ENCODE results near the gene MIEN1.
"Not testable (repeated sequence)": the region's sequence is repeated elsewhere in the genome, so short reads cannot be mapped to it uniquely, and the experiment has no call there.

The MIEN1 gene

DNA sequence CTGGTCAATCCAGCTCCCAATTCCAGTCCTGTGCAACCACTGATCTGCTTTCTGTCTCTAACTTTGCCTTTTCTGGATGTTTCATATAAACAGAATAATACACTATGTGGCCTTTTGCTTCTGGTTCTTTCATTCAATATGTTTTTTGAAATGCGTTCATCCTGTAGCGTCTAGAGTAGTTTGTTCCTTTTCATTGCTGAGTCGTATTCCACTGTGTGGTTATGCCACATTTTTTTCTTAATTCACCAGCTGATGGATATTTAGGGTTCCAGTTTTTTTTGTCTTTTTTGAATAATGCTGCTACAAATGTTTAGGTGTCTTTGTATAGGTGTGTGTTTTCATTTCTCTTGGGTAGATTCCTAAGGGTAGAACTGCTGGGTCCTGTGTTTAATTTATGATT lies 2.3 kb upstream of the MIEN1 start:
- Histone ChIP-seq H3K27me3 (ENCODE audit: control insufficient read depth, insufficient read depth, low read length) (no peaks in the 10 kb centered on the region), H3K79me2 (no peaks in the 10 kb centered on the region), H3K4me3 (ENCODE audit: low read depth, low read length) (no peak overlapping the region), H3K9me3 (ENCODE audit: control insufficient read depth, low read length) (no peaks in the 10 kb centered on the region), H2AFZ (no peak overlapping the region), H3K4me1 (peaks cover 2% of the 10 kb centered on the region), H3K4me2 (ENCODE audit: low read length) (no peak overlapping the region), H3K36me3 (ENCODE audit: control insufficient read depth, insufficient read depth, low read length) (no peaks in the 10 kb centered on the region), H3K27ac (no peak overlapping the region), H3K9ac (no peak overlapping the region)
- TF ChIP-seq, protein P1, sequence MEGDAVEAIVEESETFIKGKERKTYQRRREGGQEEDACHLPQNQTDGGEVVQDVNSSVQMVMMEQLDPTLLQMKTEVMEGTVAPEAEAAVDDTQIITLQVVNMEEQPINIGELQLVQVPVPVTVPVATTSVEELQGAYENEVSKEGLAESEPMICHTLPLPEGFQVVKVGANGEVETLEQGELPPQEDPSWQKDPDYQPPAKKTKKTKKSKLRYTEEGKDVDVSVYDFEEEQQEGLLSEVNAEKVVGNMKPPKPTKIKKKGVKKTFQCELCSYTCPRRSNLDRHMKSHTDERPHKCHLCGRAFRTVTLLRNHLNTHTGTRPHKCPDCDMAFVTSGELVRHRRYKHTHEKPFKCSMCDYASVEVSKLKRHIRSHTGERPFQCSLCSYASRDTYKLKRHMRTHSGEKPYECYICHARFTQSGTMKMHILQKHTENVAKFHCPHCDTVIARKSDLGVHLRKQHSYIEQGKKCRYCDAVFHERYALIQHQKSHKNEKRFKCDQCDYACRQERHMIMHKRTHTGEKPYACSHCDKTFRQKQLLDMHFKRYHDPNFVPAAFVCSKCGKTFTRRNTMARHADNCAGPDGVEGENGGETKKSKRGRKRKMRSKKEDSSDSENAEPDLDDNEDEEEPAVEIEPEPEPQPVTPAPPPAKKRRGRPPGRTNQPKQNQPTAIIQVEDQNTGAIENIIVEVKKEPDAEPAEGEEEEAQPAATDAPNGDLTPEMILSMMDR (IDR thresholded peaks at IDR 0.05) = no peak

DNA sequence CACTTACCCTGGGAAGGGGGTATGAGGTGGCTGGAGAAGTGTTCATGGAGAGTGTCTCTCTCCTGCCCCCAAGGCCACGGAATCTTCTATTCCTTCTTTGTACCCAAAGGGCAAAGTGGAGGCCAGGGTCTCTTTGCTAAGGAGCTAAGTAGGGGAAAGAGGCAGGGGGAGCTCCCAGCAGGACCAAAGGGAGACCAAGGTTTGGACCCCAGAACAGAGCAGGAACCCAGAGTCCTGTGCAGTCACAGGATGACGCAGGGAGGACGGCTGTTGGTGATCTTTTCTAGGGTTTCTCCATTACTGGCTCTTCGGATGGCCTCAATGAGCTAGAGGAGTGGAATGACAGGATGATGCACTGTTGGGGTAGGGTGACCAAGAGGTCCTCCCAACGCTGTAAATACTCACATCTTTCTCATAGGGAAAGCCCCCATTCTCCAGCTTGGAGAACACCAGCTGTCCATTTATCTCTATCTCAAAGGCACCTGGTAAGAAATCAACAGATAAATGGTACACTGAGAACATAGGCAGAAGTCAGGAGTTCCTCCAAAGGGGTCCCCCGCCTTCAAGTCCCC lies 966 bp downstream of the MIEN1 start:
- Histone ChIP-seq H3K4me2 (ENCODE audit: low read length) (peak overlapping the region; percentile 99), H3K9me3 (ENCODE audit: control insufficient read depth, low read length) (no peaks in the 10 kb centered on the region), H3K27ac (peak overlapping the region; percentile 75), H3K79me2 (no peaks in the 10 kb centered on the region), H3K4me3 (ENCODE audit: low read depth, low read length) (peak overlapping the region; percentile 87), H3K36me3 (ENCODE audit: control insufficient read depth, insufficient read depth, low read length) (no peaks in the 10 kb centered on the region), H3K9ac (no peak overlapping the region), H3K27me3 (ENCODE audit: control insufficient read depth, insufficient read depth, low read length) (no peaks in the 10 kb centered on the region), H2AFZ (no peak overlapping the region), H3K4me1 (peaks cover 2% of the 10 kb centered on the region)
- TF ChIP-seq, protein P1 (IDR thresholded peaks at IDR 0.05) = no peak

DNA sequence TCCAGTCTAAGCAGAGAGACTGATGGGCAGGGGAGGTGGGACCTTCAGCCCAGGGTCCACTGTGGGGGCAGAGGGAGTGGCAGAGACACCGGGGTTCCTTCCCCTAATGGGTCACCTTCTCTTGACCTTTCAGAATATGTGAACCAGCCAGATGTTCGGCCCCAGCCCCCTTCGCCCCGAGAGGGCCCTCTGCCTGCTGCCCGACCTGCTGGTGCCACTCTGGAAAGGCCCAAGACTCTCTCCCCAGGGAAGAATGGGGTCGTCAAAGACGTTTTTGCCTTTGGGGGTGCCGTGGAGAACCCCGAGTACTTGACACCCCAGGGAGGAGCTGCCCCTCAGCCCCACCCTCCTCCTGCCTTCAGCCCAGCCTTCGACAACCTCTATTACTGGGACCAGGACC lies 2.8 kb downstream of the MIEN1 start:
- no peaks in the 10 kb centered on the region for H3K9me3 ChIP-seq (ENCODE audit: control insufficient read depth, low read length)
- H2AFZ ChIP-seq = no peak overlapping the region
- peaks cover 2% of the 10 kb centered on the region for H3K4me1 ChIP-seq
- H3K27ac ChIP-seq = no peak overlapping the region
- H3K4me2 ChIP-seq (ENCODE audit: low read length) = no peak overlapping the region
- H3K9ac ChIP-seq = no peak overlapping the region
- TF ChIP-seq, protein P1 (IDR thresholded peaks at IDR 0.05) = no peak
- no peak overlapping the region for H3K4me3 ChIP-seq (ENCODE audit: low read depth, low read length)
- H3K79me2 ChIP-seq = no peaks in the 10 kb centered on the region
- no peaks in the 10 kb centered on the region for H3K27me3 ChIP-seq (ENCODE audit: control insufficient read depth, insufficient read depth, low read length)
- H3K36me3 ChIP-seq (ENCODE audit: control insufficient read depth, insufficient read depth, low read length) = no peaks in the 10 kb centered on the region

DNA sequence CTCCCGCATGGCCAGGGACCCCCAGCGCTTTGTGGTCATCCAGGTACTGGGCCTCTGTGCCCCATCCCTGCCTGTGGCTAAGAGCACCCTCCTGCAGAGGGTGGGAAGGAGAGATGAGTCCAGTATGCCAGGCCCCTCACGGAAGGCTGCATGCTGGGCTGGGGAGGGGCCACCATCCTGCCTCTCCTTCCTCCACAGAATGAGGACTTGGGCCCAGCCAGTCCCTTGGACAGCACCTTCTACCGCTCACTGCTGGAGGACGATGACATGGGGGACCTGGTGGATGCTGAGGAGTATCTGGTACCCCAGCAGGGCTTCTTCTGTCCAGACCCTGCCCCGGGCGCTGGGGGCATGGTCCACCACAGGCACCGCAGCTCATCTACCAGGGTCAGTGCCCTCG lies 3.7 kb downstream of the MIEN1 start:
- Histone ChIP-seq H3K9ac (no peak overlapping the region), H3K36me3 (ENCODE audit: control insufficient read depth, insufficient read depth, low read length) (no peaks in the 10 kb centered on the region), H3K4me3 (ENCODE audit: low read depth, low read length) (no peak overlapping the region), H2AFZ (no peak overlapping the region), H3K4me2 (ENCODE audit: low read length) (no peak overlapping the region), H3K27me3 (ENCODE audit: control insufficient read depth, insufficient read depth, low read length) (no peaks in the 10 kb centered on the region), H3K4me1 (peaks cover 2% of the 10 kb centered on the region), H3K79me2 (no peaks in the 10 kb centered on the region), H3K9me3 (ENCODE audit: control insufficient read depth, low read length) (no peaks in the 10 kb centered on the region), H3K27ac (no peak overlapping the region)
- TF ChIP-seq, protein P1 (IDR thresholded peaks at IDR 0.05) = no peak

DNA sequence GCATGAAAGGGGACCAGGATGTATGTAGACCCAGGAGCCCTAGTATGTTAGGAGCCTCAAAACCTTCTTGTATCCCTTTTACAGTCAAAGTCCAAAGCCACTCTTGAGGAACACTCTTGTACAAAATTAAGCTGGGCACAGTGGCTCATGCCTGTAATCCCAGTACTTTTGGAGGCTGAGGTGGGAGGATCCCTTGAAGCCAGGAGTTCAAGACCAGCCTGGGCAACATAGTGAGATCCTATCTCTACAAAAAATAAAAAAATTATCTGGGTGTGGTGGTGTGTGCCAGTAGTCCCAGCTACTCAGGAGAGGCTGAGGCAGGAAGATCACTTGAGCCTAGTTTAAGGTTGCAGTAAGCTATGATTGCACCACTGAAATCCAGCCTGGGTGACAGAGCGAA lies 4.4 kb downstream of the MIEN1 start:
- H3K4me2 ChIP-seq (ENCODE audit: low read length); H3K27ac ChIP-seq; H3K79me2 ChIP-seq; H3K36me3 ChIP-seq (ENCODE audit: control insufficient read depth, insufficient read depth, low read length); H3K4me1 ChIP-seq; H3K27me3 ChIP-seq (ENCODE audit: control insufficient read depth, insufficient read depth, low read length); H3K9ac ChIP-seq; H2AFZ ChIP-seq; H3K9me3 ChIP-seq (ENCODE audit: control insufficient read depth, low read length); H3K4me3 ChIP-seq (ENCODE audit: low read depth, low read length): not testable (repeated sequence)
